Endothelial cell of umbilical vein (primary cell): ENCODE results near the gene GPSM1. TPM values are rescaled to one million over a fixed set of nuclear protein-coding genes. Genes with fewer than 3 reads are reported as not detected.
"Not testable (repeated sequence)": the region's sequence is repeated elsewhere in the genome, so short reads cannot be mapped to it uniquely, and the experiment has no call there.

Experiments used
- BruUV-seq: library from RNA; stranded (reverse); fragments of 400-500 nt; replicated peaks from 2 replicates; lab custom pipeline; 2021; lab: Mats Ljungman, UMichigan
- CTCF ChIA-PET: fragments of 300-600, 350-600 bp; sonication (Branson Sonifier 250); formaldehyde crosslinking; loops from one replicate; lab custom pipeline; 2021; ENCODE audit warnings: antibody characterized with exemption, inconsistent platforms; lab: Charles Lee
- POLR2A ChIA-PET: fragments of 300-600, 350-600 bp; sonication (Branson Sonifier 250); formaldehyde crosslinking; loops from one replicate; lab custom pipeline; 2021; ENCODE audit warnings: antibody characterized with exemption, inconsistent platforms; lab: Charles Lee
- DNase-seq: peaks from one replicate; pipeline ENCODE4 v3.0.0-alpha.2; 2011; ENCODE audit warnings: low read depth, low spot score
- FAIRE-seq: peaks from 2 replicates; lab custom pipeline; 2011; peaks lifted over from hg19 to GRCh38; lab: Jason Lieb, UNC
- H2AFZ ChIP-seq: 2 replicates; pipeline ENCODE4 v1.6.0; 2012; ENCODE audit warnings: low read depth, low read length, control low read depth, inconsistent platforms
- H3K27ac ChIP-seq: 2 replicates; pipeline ENCODE4 v1.5.1; 2011; ENCODE audit warnings: low read depth, mild to moderate bottlenecking, control low read depth, low read length, moderate library complexity; ENCODE audit not compliant: insufficient read depth
- H3K27me3 ChIP-seq, 2 experiments: 2 replicates each; pipeline versions ENCODE4 v1.6.0 to v1.6.1; 2011; ENCODE audit warnings: low read length in 2 of 2, mixed read lengths in 1 of 2; ENCODE audit not compliant: control insufficient read depth in 2 of 2, insufficient read depth in 2 of 2
- H3K36me3 ChIP-seq, 2 experiments: 2 replicates in 1 of 2; 3 replicates in 1 of 2; pipeline ENCODE4 v1.5.1; 2011; ENCODE audit warnings: low read length in 2 of 2, mild to moderate bottlenecking in 1 of 2, moderate library complexity in 1 of 2; ENCODE audit not compliant: control insufficient read depth in 2 of 2, insufficient read depth in 2 of 2; ENCODE audit errors: extremely low read depth in 1 of 2
- H3K4me1 ChIP-seq: 3 replicates; pipeline ENCODE4 v1.5.1; 2011; ENCODE audit warnings: mild to moderate bottlenecking, low read length; ENCODE audit not compliant: control insufficient read depth, insufficient read depth; ENCODE audit errors: extremely low read depth
- H3K4me2 ChIP-seq: 2 replicates; pipeline ENCODE4 v1.6.1; 2011; ENCODE audit warnings: low read length, control low read depth, mixed read lengths; ENCODE audit not compliant: insufficient read depth
- H3K4me3 ChIP-seq, 3 experiments: fragments of 200-600 bp in 1 of 3; sonication (generic), shearing (Covaris generic) in 1 of 3; replicated peaks in 1 of 3; 2 replicates each; pipeline ENCODE4 v1.5.1; 2011 to 2016; ENCODE audit warnings: control low read depth in 3 of 3, low read length in 3 of 3, mild to moderate bottlenecking in 2 of 3, inconsistent platforms in 1 of 3, low read depth in 1 of 3, moderate library complexity in 1 of 3; ENCODE audit not compliant: insufficient read depth in 1 of 3
- H3K79me2 ChIP-seq: 2 replicates; pipeline ENCODE4 v1.6.0; 2012; ENCODE audit warnings: low read length, inconsistent platforms; ENCODE audit not compliant: control insufficient read depth, insufficient read depth
- H3K9ac ChIP-seq: replicated peaks from 2 replicates; pipeline ENCODE3; 2011; ENCODE audit warnings: low read length, control low read depth; ENCODE audit not compliant: insufficient read depth; ENCODE audit errors: extremely low read depth
- H3K9me1 ChIP-seq: replicated peaks from 3 replicates; pipeline ENCODE4 v1.6.0; 2011; ENCODE audit warnings: mild to moderate bottlenecking, low read length; ENCODE audit not compliant: control insufficient read depth, insufficient read depth; ENCODE audit errors: extremely low read depth
- H3K9me3 ChIP-seq: replicated peaks from 2 replicates; pipeline ENCODE4 v1.5.1; 2012; ENCODE audit warnings: low read length, inconsistent platforms; ENCODE audit not compliant: control insufficient read depth, insufficient read depth
- H4K20me1 ChIP-seq: replicated peaks from 2 replicates; pipeline ENCODE3; 2011; ENCODE audit warnings: mild to moderate bottlenecking, low read length; ENCODE audit not compliant: control insufficient read depth, insufficient read depth; ENCODE audit errors: extremely low read depth
- EZH2 ChIP-seq: IDR thresholded peaks from 2 replicates; pipeline ENCODE4 v1.6.1; 2012; ENCODE audit warnings: borderline replicate concordance, low read depth, mild to moderate bottlenecking, moderate library complexity, low read length, inconsistent platforms; ENCODE audit not compliant: severe bottlenecking
- FOS ChIP-seq: IDR thresholded peaks from 2 replicates; pipeline ENCODE4 v1.6.1; 2011; ENCODE audit warnings: mild to moderate bottlenecking, low read length, moderate library complexity, borderline replicate concordance; ENCODE audit not compliant: insufficient read depth
- POLR2A ChIP-seq: IDR thresholded peaks from 2 replicates; pipeline ENCODE4 v1.6.1; 2012; ENCODE audit warnings: low read depth, mild to moderate bottlenecking, control low read depth, low read length
- dilution Hi-C: fragments of 300-500 bp; cut with MboI; formaldehyde crosslinking; loops from one replicate; pipeline ENCODE4 v1.15.0; 2019; ENCODE audit warnings: low sequenced_read_pairs; ENCODE audit not compliant: extremely low pct_ligation_motif_present
- intact Hi-C: fragments of 100-400 bp; cut with micrococcal nuclease; formaldehyde crosslinking; loops from one replicate; pipeline ENCODE4 v1.10.0; 2022
- polyA plus RNA-seq, 4 experiments: library from polyadenylated mRNA; depleted of rRNA in 3 of 4; stranded (reverse) in 3 of 4; unstranded in 1 of 4; fragments of >200 nt; gene quantifications; 2 replicates each; pipeline versions ENCODE4 v1.2.1 to v1.2.3, GENCODE V29; 2011 to 2012; ENCODE audit warnings: missing spikeins in 1 of 4
- total RNA-seq: library from RNA; stranded (reverse); gene quantifications from 2 replicates; pipeline ENCODE4 v1.2.3, GENCODE V29; 2021

Gene GPSM1
- total and polyA plus RNA-seq, 2 donors (not counting 3 experiments of a cell fraction or from before 2014, with no cell fraction given): 34.6 to 47.1 TPM

DNA sequence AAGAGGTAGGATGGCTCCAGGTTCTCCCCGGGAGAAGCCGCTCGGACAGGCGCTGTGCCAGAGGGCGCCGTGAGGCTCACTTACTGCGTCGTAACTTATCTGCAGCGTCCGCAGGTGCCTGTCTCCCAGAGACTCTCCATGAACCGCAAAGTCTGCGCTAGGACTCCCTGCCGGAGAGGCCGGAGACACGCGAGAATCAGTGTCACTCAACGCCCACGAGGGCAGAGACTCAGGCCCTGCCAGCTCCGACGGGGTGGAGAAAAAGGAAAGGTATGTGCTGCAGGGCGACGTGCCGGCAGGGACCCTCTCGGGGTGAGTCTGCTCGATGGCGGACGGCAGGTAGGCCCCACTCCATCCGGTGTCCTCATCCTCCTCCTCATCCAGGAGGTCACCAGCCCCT, 79.7 kb downstream of the GPSM1 start:
- dilution Hi-C loops, intact Hi-C loops, H3K9me1 ChIP-seq, H3K27ac ChIP-seq, DNase-seq, H3K27me3 ChIP-seq, H2AFZ ChIP-seq, BruUV-seq, CTCF ChIA-PET, H3K4me2 ChIP-seq, H4K20me1 ChIP-seq, FAIRE-seq, H3K4me3 ChIP-seq, POLR2A ChIA-PET, H3K9ac ChIP-seq, H3K9me3 ChIP-seq: not testable (repeated sequence)
- Histone ChIP-seq H3K79me2 (peaks cover 31% of the 10 kb centered on the region), H3K4me1 (peaks cover 20% of the 10 kb centered on the region), H3K36me3 (peaks cover 0 to 19% of the 10 kb centered on the region in 2 experiments)

DNA sequence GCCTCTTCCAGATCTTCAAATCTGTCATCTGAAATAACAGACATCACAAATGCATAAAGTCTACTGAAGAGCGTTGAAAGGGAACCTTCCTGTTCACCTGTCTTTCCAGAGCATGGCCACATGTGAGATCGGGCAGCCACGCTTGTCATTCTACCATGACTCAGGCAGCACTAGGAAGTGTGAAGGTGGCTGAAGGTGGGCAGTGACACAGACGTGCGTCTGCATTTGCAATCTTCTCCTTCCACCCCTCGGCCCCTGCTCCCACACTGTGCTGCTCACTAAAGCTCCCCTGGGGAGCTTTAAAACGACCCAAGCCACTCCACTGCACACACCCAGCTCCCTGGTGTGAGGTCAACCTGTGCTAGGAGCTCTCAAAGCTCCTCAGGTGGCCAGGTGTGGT, 80.6 kb downstream of the GPSM1 start:
- H3K4me3 ChIP-seq: no peak overlapping the region
- BruUV-seq: no TSS peak
- no peaks in the 10 kb centered on the region for H3K27me3 ChIP-seq
- ChIA-PET POLR2A (no interaction called here), CTCF (no interaction called here)
- no peak overlapping the region for H2AFZ ChIP-seq
- H3K4me1 ChIP-seq: peaks cover 20% of the 10 kb centered on the region
- TF ChIP-seq POLR2A (no peak), EZH2 (no peak), FOS (no peak)
- no peaks in the 10 kb centered on the region for H4K20me1 ChIP-seq
- no peak overlapping the region for H3K27ac ChIP-seq
- H3K4me2 ChIP-seq: no peak overlapping the region
- peaks cover 0 to 22% of the 10 kb centered on the region in 2 experiments for H3K36me3 ChIP-seq
- intact Hi-C loops: no loop called here
- DNase-seq (no peak), FAIRE-seq (no peak)
- H3K79me2 ChIP-seq: peaks cover 38% of the 10 kb centered on the region
- no peaks in the 10 kb centered on the region for H3K9me1 ChIP-seq
- H3K9ac ChIP-seq: no peak overlapping the region
- no peaks in the 10 kb centered on the region for H3K9me3 ChIP-seq
- dilution Hi-C loops: no loop called here

Other genes starting within 250 kb of the GPSM1 start
- gene NACC2, start 232.2 kb upstream of the GPSM1 start, total RNA-seq: 25.1 and 27.1 TPM in 2 replicates
- gene NACC2, start 232.2 kb upstream of the GPSM1 start, polyA plus RNA-seq: 15.7 and 15.8 TPM in 2 replicates
- 47.4 and 49.9 TPM in 2 replicates for gene TMEM250, start 208.7 kb upstream of the GPSM1 start, total RNA-seq
- gene TMEM250, start 208.7 kb upstream of the GPSM1 start, polyA plus RNA-seq: 24.9 and 29.7 TPM in 2 replicates
- gene LHX3, start 122.4 kb upstream of the GPSM1 start, total RNA-seq: not detected in 2 replicates
- gene LHX3, start 122.4 kb upstream of the GPSM1 start, polyA plus RNA-seq: not detected in 2 replicates
- gene QSOX2, start 81.7 kb upstream of the GPSM1 start, total RNA-seq: 20.9 and 23.4 TPM in 2 replicates
- 14.5 and 16.4 TPM in 2 replicates for gene QSOX2, start 81.7 kb upstream of the GPSM1 start, polyA plus RNA-seq
- not detected in 2 replicates for gene CCDC187, start 23.4 kb upstream of the GPSM1 start, total RNA-seq
- not detected in 2 replicates for gene CCDC187, start 23.4 kb upstream of the GPSM1 start, polyA plus RNA-seq
- gene DNLZ, start 36.2 kb downstream of the GPSM1 start, total RNA-seq: 26.9 and 27.5 TPM in 2 replicates
- gene DNLZ, start 36.2 kb downstream of the GPSM1 start, polyA plus RNA-seq: 23.0 and 38.4 TPM in 2 replicates
- gene CARD9, start 46.1 kb downstream of the GPSM1 start, total RNA-seq: 0.16 and 0.71 TPM in 2 replicates
- gene CARD9, start 46.1 kb downstream of the GPSM1 start, polyA plus RNA-seq: 0.19 and 0.22 TPM in 2 replicates
- gene SNAPC4, start 72.6 kb downstream of the GPSM1 start, total RNA-seq: 14.7 and 17.5 TPM in 2 replicates
- 6.7 and 8.4 TPM in 2 replicates for gene SNAPC4, start 72.6 kb downstream of the GPSM1 start, polyA plus RNA-seq
- gene ENTR1, start 83.1 kb downstream of the GPSM1 start, total RNA-seq: 47.3 and 61.6 TPM in 2 replicates
- 32.4 and 36.0 TPM in 2 replicates for gene ENTR1, start 83.1 kb downstream of the GPSM1 start, polyA plus RNA-seq
- gene PMPCA, start 83.1 kb downstream of the GPSM1 start, total RNA-seq: 75.3 and 77.2 TPM in 2 replicates
- 66.7 and 69.0 TPM in 2 replicates for gene PMPCA, start 83.1 kb downstream of the GPSM1 start, polyA plus RNA-seq
- gene INPP5E, start 112.3 kb downstream of the GPSM1 start, total RNA-seq: 22.9 and 24.5 TPM in 2 replicates
- 15.0 and 17.1 TPM in 2 replicates for gene INPP5E, start 112.3 kb downstream of the GPSM1 start, polyA plus RNA-seq
- 76.7 and 80.6 TPM in 2 replicates for gene SEC16A, start 155.5 kb downstream of the GPSM1 start, total RNA-seq
- gene SEC16A, start 155.5 kb downstream of the GPSM1 start, polyA plus RNA-seq: 33.5 and 34.5 TPM in 2 replicates
- 153 and 161 TPM in 2 replicates for gene NOTCH1, start 218.5 kb downstream of the GPSM1 start, total RNA-seq
- 27.0 and 31.7 TPM in 2 replicates for gene NOTCH1, start 218.5 kb downstream of the GPSM1 start, polyA plus RNA-seq